ENCODE data around the gene KDM4C.

The KDM4C gene

GRCh38 chr9:6893350-6894131, 135.8 kb downstream of the KDM4C start:
- H3K4me1 ChIP-seq (ENCODE audit: insufficient read depth, low read length), result peaks cover 16% of the 10 kb centered on the region
- H3K9me3 ChIP-seq (ENCODE audit: insufficient read depth, low read length, severe bottlenecking), result no peaks in the 10 kb centered on the region
- peaks cover 7% of the 10 kb centered on the region for H3K36me3 ChIP-seq (ENCODE audit: insufficient read depth, low read length)
- no peak overlapping the region for H3K4me2 ChIP-seq (ENCODE audit: insufficient read depth, low read length)
- DNase-seq (peak; percentile 10), ATAC-seq (ENCODE audit: insufficient read depth, low read depth) (peak; percentile 80)
- no peaks in the 10 kb centered on the region for H4K20me1 ChIP-seq (ENCODE audit: insufficient read depth, low read length)
- no peak overlapping the region for H3K27ac ChIP-seq (ENCODE audit: low read length)
- TF ChIP-seq EZH2 (IDR thresholded peaks at IDR 0.05; ENCODE audit: borderline replicate concordance, low read depth, low read length, severe bottlenecking) (no peak), CTCF (IDR thresholded peaks at IDR 0.05; ENCODE audit: borderline replicate concordance, extremely low read depth, low read length, poor library complexity, severe bottlenecking) (no peak)
- H3K27me3 ChIP-seq (ENCODE audit: insufficient read depth, low read length, poor library complexity), result no peaks in the 10 kb centered on the region
- no peak overlapping the region for H2AFZ ChIP-seq (ENCODE audit: low read depth, low read length)
- H3K79me2 ChIP-seq (ENCODE audit: insufficient read depth, low read length), result no peaks in the 10 kb centered on the region
- H3K9ac ChIP-seq (ENCODE audit: low read depth, low read length), result no peak overlapping the region
- no peak overlapping the region for H3K4me3 ChIP-seq (ENCODE audit: low read depth in 1 of 2, low read length in 2 of 2)

- no peak overlapping the region for H3K9ac ChIP-seq (ENCODE audit: low read depth, low read length)
- no peak overlapping the region for H3K4me3 ChIP-seq (ENCODE audit: low read depth in 1 of 2, low read length in 2 of 2)
- H3K4me1 ChIP-seq (ENCODE audit: insufficient read depth, low read length), result peaks cover 16% of the 10 kb centered on the region
- no peak overlapping the region for H3K27ac ChIP-seq (ENCODE audit: low read length)
- H3K9me3 ChIP-seq (ENCODE audit: insufficient read depth, low read length, severe bottlenecking), result no peaks in the 10 kb centered on the region
- peaks cover 7% of the 10 kb centered on the region for H3K36me3 ChIP-seq (ENCODE audit: insufficient read depth, low read length)
- ATAC-seq (ENCODE audit: insufficient read depth, low read depth), result peak; percentile 83
- H4K20me1 ChIP-seq (ENCODE audit: insufficient read depth, low read length), result no peaks in the 10 kb centered on the region
- H3K79me2 ChIP-seq (ENCODE audit: insufficient read depth, low read length), result no peaks in the 10 kb centered on the region
- TF ChIP-seq EZH2 (IDR thresholded peaks at IDR 0.05; ENCODE audit: borderline replicate concordance, low read depth, low read length, severe bottlenecking), result no peak
- no peak for TF ChIP-seq CTCF (IDR thresholded peaks at IDR 0.05; ENCODE audit: borderline replicate concordance, extremely low read depth, low read length, poor library complexity, severe bottlenecking)
- no peak for DNase-seq
- H3K4me2 ChIP-seq (ENCODE audit: insufficient read depth, low read length), result no peak overlapping the region
- H2AFZ ChIP-seq (ENCODE audit: low read depth, low read length), result no peak overlapping the region
- H3K27me3 ChIP-seq (ENCODE audit: insufficient read depth, low read length, poor library complexity), result no peaks in the 10 kb centered on the region
These were observed 136.4 kb downstream of the KDM4C start for GRCh38 chr9:6894135-6894534.

- H3K4me3 ChIP-seq (ENCODE audit: low read depth in 1 of 2, low read length in 2 of 2), result no peak overlapping the region
- DNase-seq (no peak), ATAC-seq (ENCODE audit: insufficient read depth, low read depth) (no peak)
- H3K27me3 ChIP-seq (ENCODE audit: insufficient read depth, low read length, poor library complexity), result no peaks in the 10 kb centered on the region
- H3K27ac ChIP-seq (ENCODE audit: low read length), result no peak overlapping the region
- no peaks in the 10 kb centered on the region for H3K9me3 ChIP-seq (ENCODE audit: insufficient read depth, low read length, severe bottlenecking)
- TF ChIP-seq CTCF (IDR thresholded peaks at IDR 0.05; ENCODE audit: borderline replicate concordance, extremely low read depth, low read length, poor library complexity, severe bottlenecking), result no peak
- no peak for TF ChIP-seq EZH2 (IDR thresholded peaks at IDR 0.05; ENCODE audit: borderline replicate concordance, low read depth, low read length, severe bottlenecking)
- H2AFZ ChIP-seq (ENCODE audit: low read depth, low read length), result no peak overlapping the region
- H3K4me2 ChIP-seq (ENCODE audit: insufficient read depth, low read length), result no peak overlapping the region
- H3K4me1 ChIP-seq (ENCODE audit: insufficient read depth, low read length), result peaks cover 16% of the 10 kb centered on the region
- no peaks in the 10 kb centered on the region for H3K79me2 ChIP-seq (ENCODE audit: insufficient read depth, low read length)
- H3K9ac ChIP-seq (ENCODE audit: low read depth, low read length), result no peak overlapping the region
- H4K20me1 ChIP-seq (ENCODE audit: insufficient read depth, low read length), result no peaks in the 10 kb centered on the region
- H3K36me3 ChIP-seq (ENCODE audit: insufficient read depth, low read length), result peaks cover 4% of the 10 kb centered on the region
These were observed 138.0 kb downstream of the KDM4C start for GRCh38 chr9:6895754-6896153.

Data from DND-41 (cell line).